Upper lobe of left lung (tissue), 4 donors: Measurements from ENCODE around the gene LATS2.

Experiments
- POLR2A ChIP-seq, 4 donors: fragments of 450-650 bp; IDR thresholded peaks; one replicate each; pipeline ENCODE4 v1.5.1; 2016 to 2017; ENCODE audit warnings: antibody characterized with exemption in 4 of 4, mild to moderate bottlenecking in 2 of 4
- TF ChIP-seq, protein P1 (sequence below), 6 experiments: fragments of 450-650 bp in 4 of 6; fragments of 200-600 bp in 2 of 6; sonication (generic) in 2 of 6; IDR thresholded peaks; one replicate each; pipeline ENCODE4 v1.5.1; 2016 to 2019; ENCODE audit warnings: antibody characterized with exemption in 6 of 6

DNA sequence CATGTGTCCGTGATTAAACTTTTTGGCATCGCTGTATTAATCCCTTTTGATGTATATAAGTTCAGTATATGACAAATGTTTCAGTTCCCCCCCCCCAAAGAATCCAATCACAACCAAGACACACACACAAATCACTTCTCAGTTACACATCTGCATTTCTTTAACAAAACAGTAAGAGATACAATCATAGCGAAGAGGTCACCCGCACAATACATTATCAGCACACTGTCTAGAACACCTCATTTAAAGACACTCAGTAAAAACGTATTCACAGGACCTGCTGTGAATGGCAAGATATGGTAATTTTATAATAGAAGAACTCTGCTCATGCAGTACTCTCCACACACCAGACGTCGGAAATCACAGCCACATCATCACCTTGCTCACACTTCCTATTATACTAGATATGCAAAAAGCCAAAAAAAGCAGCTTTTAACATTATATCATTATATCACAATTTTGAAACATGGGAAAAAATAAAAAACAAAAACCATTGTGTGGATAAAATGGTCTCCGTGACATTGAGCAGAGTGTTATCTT is 87.4 kb downstream of the LATS2 start:
- TF ChIP-seq, protein P1, sequence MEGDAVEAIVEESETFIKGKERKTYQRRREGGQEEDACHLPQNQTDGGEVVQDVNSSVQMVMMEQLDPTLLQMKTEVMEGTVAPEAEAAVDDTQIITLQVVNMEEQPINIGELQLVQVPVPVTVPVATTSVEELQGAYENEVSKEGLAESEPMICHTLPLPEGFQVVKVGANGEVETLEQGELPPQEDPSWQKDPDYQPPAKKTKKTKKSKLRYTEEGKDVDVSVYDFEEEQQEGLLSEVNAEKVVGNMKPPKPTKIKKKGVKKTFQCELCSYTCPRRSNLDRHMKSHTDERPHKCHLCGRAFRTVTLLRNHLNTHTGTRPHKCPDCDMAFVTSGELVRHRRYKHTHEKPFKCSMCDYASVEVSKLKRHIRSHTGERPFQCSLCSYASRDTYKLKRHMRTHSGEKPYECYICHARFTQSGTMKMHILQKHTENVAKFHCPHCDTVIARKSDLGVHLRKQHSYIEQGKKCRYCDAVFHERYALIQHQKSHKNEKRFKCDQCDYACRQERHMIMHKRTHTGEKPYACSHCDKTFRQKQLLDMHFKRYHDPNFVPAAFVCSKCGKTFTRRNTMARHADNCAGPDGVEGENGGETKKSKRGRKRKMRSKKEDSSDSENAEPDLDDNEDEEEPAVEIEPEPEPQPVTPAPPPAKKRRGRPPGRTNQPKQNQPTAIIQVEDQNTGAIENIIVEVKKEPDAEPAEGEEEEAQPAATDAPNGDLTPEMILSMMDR (IDR thresholded peaks at IDR 0.05): no peak
- no peak for TF ChIP-seq POLR2A (IDR thresholded peaks at IDR 0.05)
